HL-60 (cell line): ENCODE results near the gene MYH15.

ENCODE experiments used
- DNase-seq, 2 experiments: peaks; one replicate each; pipeline ENCODE4 v3.0.0-alpha.2; 2010 to 2020; ENCODE audit warnings: low read depth in 1 of 2, low spot score in 1 of 2
- H3K27ac ChIP-seq: fragments of 250-450 bp; sonication (Bioruptor Pico); replicated peaks from 2 replicates; pipeline ENCODE4 v1.5.1; 2020; ENCODE audit warnings: mild to moderate bottlenecking, moderate library complexity
- H3K27me3 ChIP-seq: fragments of 250-450 bp; sonication (Bioruptor Pico); 2 replicates; pipeline ENCODE4 v1.5.1; 2021; ENCODE audit warnings: mild to moderate bottlenecking, moderate library complexity; ENCODE audit not compliant: insufficient read depth, poor library complexity, severe bottlenecking
- H3K4me3 ChIP-seq: replicated peaks from 2 replicates; pipeline ENCODE4 v1.5.1; 2011; ENCODE audit warnings: mild to moderate bottlenecking, control low read depth, low read length; ENCODE audit not compliant: insufficient read depth
- GABPA ChIP-seq: IDR thresholded peaks from 2 replicates; pipeline ENCODE4 v1.6.1; 2012; ENCODE audit warnings: low read depth
- POLR2AphosphoS5 ChIP-seq: IDR thresholded peaks from 2 replicates; pipeline ENCODE4 v1.6.1; 2012; ENCODE audit warnings: low read depth
- REST ChIP-seq: IDR thresholded peaks from 2 replicates; pipeline ENCODE4 v1.6.1; 2012; ENCODE audit warnings: low read depth; ENCODE audit not compliant: insufficient replicate concordance
- SPI1 ChIP-seq: IDR thresholded peaks from 2 replicates; pipeline ENCODE4 v1.6.1; 2012; ENCODE audit warnings: low read depth, mild to moderate bottlenecking, borderline replicate concordance
- TF ChIP-seq, protein P1 (sequence below): IDR thresholded peaks from one replicate; pipeline ENCODE4 v1.5.1; 2011; ENCODE audit warnings: low read length, control low read depth, inconsistent platforms; ENCODE audit not compliant: insufficient read depth

Gene MYH15

GRCh38 chr3:108459225-108459624, 51.2 kb downstream of the MYH15 start:
- H3K27ac ChIP-seq: no peak overlapping the region
- DNase-seq: no peak
- H3K4me3 ChIP-seq: no peak overlapping the region
- no peaks in the 10 kb centered on the region for H3K27me3 ChIP-seq
- TF ChIP-seq SPI1 (no peak), POLR2AphosphoS5 (no peak), GABPA (no peak), REST (no peak)
- TF ChIP-seq, protein P1, sequence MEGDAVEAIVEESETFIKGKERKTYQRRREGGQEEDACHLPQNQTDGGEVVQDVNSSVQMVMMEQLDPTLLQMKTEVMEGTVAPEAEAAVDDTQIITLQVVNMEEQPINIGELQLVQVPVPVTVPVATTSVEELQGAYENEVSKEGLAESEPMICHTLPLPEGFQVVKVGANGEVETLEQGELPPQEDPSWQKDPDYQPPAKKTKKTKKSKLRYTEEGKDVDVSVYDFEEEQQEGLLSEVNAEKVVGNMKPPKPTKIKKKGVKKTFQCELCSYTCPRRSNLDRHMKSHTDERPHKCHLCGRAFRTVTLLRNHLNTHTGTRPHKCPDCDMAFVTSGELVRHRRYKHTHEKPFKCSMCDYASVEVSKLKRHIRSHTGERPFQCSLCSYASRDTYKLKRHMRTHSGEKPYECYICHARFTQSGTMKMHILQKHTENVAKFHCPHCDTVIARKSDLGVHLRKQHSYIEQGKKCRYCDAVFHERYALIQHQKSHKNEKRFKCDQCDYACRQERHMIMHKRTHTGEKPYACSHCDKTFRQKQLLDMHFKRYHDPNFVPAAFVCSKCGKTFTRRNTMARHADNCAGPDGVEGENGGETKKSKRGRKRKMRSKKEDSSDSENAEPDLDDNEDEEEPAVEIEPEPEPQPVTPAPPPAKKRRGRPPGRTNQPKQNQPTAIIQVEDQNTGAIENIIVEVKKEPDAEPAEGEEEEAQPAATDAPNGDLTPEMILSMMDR: no peak

DNA sequence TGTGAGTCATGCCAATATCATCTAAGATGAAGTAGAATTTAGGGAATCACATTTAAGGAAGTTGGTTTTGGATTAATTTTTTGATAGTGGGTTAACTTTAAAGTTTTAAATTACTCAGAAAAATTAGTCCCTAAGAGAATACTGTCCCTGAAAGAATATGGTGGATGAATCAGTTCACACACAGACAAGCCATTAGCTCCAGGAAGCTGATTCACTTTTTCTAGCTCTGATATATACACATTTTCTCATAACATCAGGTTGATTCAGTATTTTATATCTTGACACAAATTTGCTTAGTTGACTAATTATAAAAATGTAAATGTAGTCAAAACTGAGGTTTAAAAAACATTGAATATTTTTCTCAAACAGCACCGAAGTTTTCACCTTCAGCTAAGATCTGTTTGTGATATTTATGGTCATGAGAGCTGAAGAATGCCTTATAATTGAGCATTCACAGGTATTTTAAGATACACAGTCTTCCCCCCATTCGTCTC, 55.1 kb downstream of the MYH15 start:
- no peak overlapping the region for H3K27ac ChIP-seq
- TF ChIP-seq, protein P1: no peak
- TF ChIP-seq SPI1 (no peak), GABPA (no peak), POLR2AphosphoS5 (no peak), REST (no peak)
- DNase-seq: no peak

GRCh38 chr3:108453565-108453964, 56.8 kb downstream of the MYH15 start:
- DNase-seq: no peak
- Histone ChIP-seq H3K27ac (no peak overlapping the region), H3K27me3 (no peaks in the 10 kb centered on the region), H3K4me3 (no peak overlapping the region)
- no peak for TF ChIP-seq GABPA
- TF ChIP-seq, protein P1: no peak
- TF ChIP-seq SPI1: no peak
- no peak for TF ChIP-seq POLR2AphosphoS5
- TF ChIP-seq REST: no peak

More for the DNA sequence above, 55.1 kb downstream of the MYH15 start:
- H3K27me3 ChIP-seq: no peaks in the 10 kb centered on the region
- H3K4me3 ChIP-seq: no peak overlapping the region
